Measurements from ENCODE around the gene RGS9. TPM values are rescaled to one million over a fixed set of nuclear protein-coding genes. Genes with fewer than 3 reads are reported as not detected.
"Not testable (repeated sequence)": the region's sequence is repeated elsewhere in the genome, so short reads cannot be mapped to it uniquely, and the experiment has no call there.

The RGS9 gene
- total RNA-seq, 1 experiment from 2014 or later, result 6.3 TPM

GRCh38 chr17:65115839-65116238 is 21.3 kb upstream of the RGS9 start:
- ChIA-PET CTCF (interaction anchor here (0.6 to 1.7 kb wide), 2 partner anchors 15 to 27 kb away, joined by 4 to 6 read pairs; no protein-coding TSS in a partner anchor), POLR2A (no interaction called here)
- no peak overlapping the region for H3K4me3 ChIP-seq (ENCODE audit: low read depth, low read length)
- no peaks in the 10 kb centered on the region; the same call in none of the 2 replicates for H3K27me3 ChIP-seq (replicated peaks; ENCODE audit: control insufficient read depth, insufficient read depth, low read length)
- no peaks in the 10 kb centered on the region for H3K36me3 Mint-ChIP-seq (ENCODE audit: insufficient read depth, unreplicated experiment)
- DNase-seq, result no peak
- no peak overlapping the region for H3K4me3 Mint-ChIP-seq (ENCODE audit: unreplicated experiment)
- peaks cover 9% of the 10 kb centered on the region for H3K9me3 Mint-ChIP-seq (ENCODE audit: unreplicated experiment)
- no peak overlapping the region for H3K27ac Mint-ChIP-seq (ENCODE audit: unreplicated experiment)
- H3K36me3 ChIP-seq (ENCODE audit: control insufficient read depth, insufficient read depth, low read length), result no peaks in the 10 kb centered on the region
- TF ChIP-seq, protein P1, sequence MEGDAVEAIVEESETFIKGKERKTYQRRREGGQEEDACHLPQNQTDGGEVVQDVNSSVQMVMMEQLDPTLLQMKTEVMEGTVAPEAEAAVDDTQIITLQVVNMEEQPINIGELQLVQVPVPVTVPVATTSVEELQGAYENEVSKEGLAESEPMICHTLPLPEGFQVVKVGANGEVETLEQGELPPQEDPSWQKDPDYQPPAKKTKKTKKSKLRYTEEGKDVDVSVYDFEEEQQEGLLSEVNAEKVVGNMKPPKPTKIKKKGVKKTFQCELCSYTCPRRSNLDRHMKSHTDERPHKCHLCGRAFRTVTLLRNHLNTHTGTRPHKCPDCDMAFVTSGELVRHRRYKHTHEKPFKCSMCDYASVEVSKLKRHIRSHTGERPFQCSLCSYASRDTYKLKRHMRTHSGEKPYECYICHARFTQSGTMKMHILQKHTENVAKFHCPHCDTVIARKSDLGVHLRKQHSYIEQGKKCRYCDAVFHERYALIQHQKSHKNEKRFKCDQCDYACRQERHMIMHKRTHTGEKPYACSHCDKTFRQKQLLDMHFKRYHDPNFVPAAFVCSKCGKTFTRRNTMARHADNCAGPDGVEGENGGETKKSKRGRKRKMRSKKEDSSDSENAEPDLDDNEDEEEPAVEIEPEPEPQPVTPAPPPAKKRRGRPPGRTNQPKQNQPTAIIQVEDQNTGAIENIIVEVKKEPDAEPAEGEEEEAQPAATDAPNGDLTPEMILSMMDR (IDR thresholded peaks at IDR 0.05; ENCODE audit: insufficient read depth in 1 of 2, low read depth in 1 of 2, low read length in 1 of 2, severe bottlenecking in 1 of 2, unreplicated experiment in 1 of 2), result no peak
- intact Hi-C loops (cut with micrococcal nuclease; ENCODE audit: unreplicated experiment), result no loop called here
- peaks cover 12% of the 10 kb centered on the region for H3K27me3 Mint-ChIP-seq (ENCODE audit: insufficient read depth, unreplicated experiment)
- H3K4me1 Mint-ChIP-seq (ENCODE audit: low read depth, unreplicated experiment), result no peaks in the 10 kb centered on the region
- H3K9me3 ChIP-seq, result 0 out of 2 replicates have a peak, but pooled peaks cover 5% of the 10 kb centered on the region
- no peaks in the 10 kb centered on the region for H3K4me1 ChIP-seq
- BruUV-seq (replicated peaks), result no TSS peak

GRCh38 chr17:65116515-65116914 is 20.7 kb upstream of the RGS9 start:
- H3K4me1 Mint-ChIP-seq (ENCODE audit: low read depth, unreplicated experiment); H3K9me3 ChIP-seq; BruUV-seq (replicated peaks); H3K4me3 Mint-ChIP-seq (ENCODE audit: unreplicated experiment); intact Hi-C loops (cut with micrococcal nuclease; ENCODE audit: unreplicated experiment); H3K9me3 Mint-ChIP-seq (ENCODE audit: unreplicated experiment); H3K36me3 ChIP-seq (ENCODE audit: control insufficient read depth, insufficient read depth, low read length); DNase-seq; H3K4me1 ChIP-seq; H3K27ac Mint-ChIP-seq (ENCODE audit: unreplicated experiment); H3K36me3 Mint-ChIP-seq (ENCODE audit: insufficient read depth, unreplicated experiment); POLR2A ChIA-PET; H3K4me3 ChIP-seq (ENCODE audit: low read depth, low read length); H3K27me3 ChIP-seq (replicated peaks; ENCODE audit: control insufficient read depth, insufficient read depth, low read length): not testable (repeated sequence)
- CTCF ChIA-PET, result interaction anchor here (1.7 kb wide), 1 partner anchor 16 kb away, joined by 6 read pairs; no protein-coding TSS in a partner anchor
- H3K27me3 Mint-ChIP-seq (ENCODE audit: insufficient read depth, unreplicated experiment), result peaks cover 12% of the 10 kb centered on the region

- 0 out of 2 replicates have a peak, but pooled peaks cover 5% of the 10 kb centered on the region for H3K9me3 ChIP-seq
- Mint-ChIP-seq H3K36me3 (ENCODE audit: insufficient read depth, unreplicated experiment) (no peaks in the 10 kb centered on the region), H3K4me1 (ENCODE audit: low read depth, unreplicated experiment) (no peaks in the 10 kb centered on the region), H3K9me3 (ENCODE audit: unreplicated experiment) (peaks cover 9% of the 10 kb centered on the region), H3K27ac (ENCODE audit: unreplicated experiment) (no peak overlapping the region), H3K4me3 (ENCODE audit: unreplicated experiment) (no peak overlapping the region), H3K27me3 (ENCODE audit: insufficient read depth, unreplicated experiment) (peaks cover 12% of the 10 kb centered on the region)
- no peak for DNase-seq
- intact Hi-C loops (cut with micrococcal nuclease; ENCODE audit: unreplicated experiment), result no loop called here
- ChIA-PET POLR2A (no interaction called here), CTCF (interaction anchor here (1.7 kb wide), 1 partner anchor 17 kb away, joined by 6 read pairs; no protein-coding TSS in a partner anchor)
- no peaks in the 10 kb centered on the region; the same call in none of the 2 replicates for H3K27me3 ChIP-seq (replicated peaks; ENCODE audit: control insufficient read depth, insufficient read depth, low read length)
- no peaks in the 10 kb centered on the region for H3K4me1 ChIP-seq
- H3K36me3 ChIP-seq (ENCODE audit: control insufficient read depth, insufficient read depth, low read length), result no peaks in the 10 kb centered on the region
- BruUV-seq (replicated peaks), result no TSS peak
- TF ChIP-seq, protein P1 (IDR thresholded peaks at IDR 0.05; ENCODE audit: insufficient read depth in 1 of 2, low read depth in 1 of 2, low read length in 1 of 2, severe bottlenecking in 1 of 2, unreplicated experiment in 1 of 2), result no peak
- H3K4me3 ChIP-seq (ENCODE audit: low read depth, low read length), result no peak overlapping the region
Measured at GRCh38 chr17:65117384-65118035, 19.7 kb upstream of the RGS9 start.

All from Caco-2 (cell line).